ENCODE results near the gene LPAR1.

Gene LPAR1

DNA sequence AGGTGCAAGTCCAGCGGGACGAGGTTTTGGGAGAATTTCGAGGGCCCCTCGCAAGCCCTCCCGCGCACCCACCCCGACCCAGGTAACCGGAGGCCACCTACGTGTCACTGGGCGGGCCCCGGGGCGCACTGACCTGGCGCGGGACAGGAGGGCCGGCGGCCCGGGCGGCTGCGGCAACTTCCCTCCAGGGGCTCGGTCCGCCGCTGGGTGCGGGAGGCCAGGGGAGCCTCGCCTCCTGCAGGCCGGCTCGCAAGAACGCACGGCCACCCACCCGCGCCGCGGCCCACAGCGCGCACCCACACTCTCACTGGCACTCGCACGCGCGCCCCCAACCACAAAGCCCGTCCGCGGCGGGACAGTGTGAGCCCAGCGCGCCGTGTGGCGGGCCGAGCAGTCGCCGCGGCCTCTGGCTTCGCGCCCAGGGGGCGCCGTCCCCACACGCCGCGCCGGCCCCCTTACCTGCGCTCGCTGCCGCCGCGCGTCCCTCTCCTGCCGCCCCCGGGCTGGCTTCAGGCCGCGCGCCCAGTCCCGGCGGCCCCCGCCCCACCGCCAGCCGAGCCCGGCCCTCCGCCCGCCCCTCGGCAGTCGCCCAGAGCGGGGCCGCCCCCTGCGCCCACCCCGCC lies 451 bp downstream of the LPAR1 start:
- H3K4me3 ChIP-seq (ENCODE audit: low read depth, low read length), result peak overlapping the region; percentile 95
- TF ChIP-seq, protein P1, sequence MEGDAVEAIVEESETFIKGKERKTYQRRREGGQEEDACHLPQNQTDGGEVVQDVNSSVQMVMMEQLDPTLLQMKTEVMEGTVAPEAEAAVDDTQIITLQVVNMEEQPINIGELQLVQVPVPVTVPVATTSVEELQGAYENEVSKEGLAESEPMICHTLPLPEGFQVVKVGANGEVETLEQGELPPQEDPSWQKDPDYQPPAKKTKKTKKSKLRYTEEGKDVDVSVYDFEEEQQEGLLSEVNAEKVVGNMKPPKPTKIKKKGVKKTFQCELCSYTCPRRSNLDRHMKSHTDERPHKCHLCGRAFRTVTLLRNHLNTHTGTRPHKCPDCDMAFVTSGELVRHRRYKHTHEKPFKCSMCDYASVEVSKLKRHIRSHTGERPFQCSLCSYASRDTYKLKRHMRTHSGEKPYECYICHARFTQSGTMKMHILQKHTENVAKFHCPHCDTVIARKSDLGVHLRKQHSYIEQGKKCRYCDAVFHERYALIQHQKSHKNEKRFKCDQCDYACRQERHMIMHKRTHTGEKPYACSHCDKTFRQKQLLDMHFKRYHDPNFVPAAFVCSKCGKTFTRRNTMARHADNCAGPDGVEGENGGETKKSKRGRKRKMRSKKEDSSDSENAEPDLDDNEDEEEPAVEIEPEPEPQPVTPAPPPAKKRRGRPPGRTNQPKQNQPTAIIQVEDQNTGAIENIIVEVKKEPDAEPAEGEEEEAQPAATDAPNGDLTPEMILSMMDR (IDR thresholded peaks at IDR 0.05; ENCODE audit: low read depth, low read length), result no peak

- peak overlapping the region; percentile 95 for H3K4me3 ChIP-seq (ENCODE audit: low read depth, low read length)
- TF ChIP-seq, protein P1 (IDR thresholded peaks at IDR 0.05; ENCODE audit: low read depth, low read length), result no peak
These were observed 938 bp downstream of the LPAR1 start for GRCh38 chr9:111037356-111037707.

DNA sequence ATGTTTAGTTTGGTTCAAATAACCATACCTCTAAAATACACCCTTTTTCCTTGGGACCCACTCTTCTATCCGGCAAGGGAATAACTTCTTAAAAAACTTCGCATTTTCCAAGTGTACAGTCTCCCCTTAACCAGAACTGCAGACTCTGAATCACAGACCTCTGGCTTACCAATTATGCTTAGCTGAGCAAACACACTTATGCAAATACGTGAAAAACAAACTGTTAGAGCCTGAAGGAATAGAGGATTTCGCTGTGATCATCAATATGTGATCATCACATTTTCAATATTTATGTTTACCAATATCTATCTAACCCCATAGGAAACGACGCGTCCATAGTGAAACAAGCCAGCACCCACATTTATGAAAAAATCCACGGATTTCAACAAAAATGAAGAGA lies 1.3 kb downstream of the LPAR1 start:
- peak overlapping the region; percentile 95 for H3K4me3 ChIP-seq (ENCODE audit: low read depth, low read length)
- TF ChIP-seq, protein P1 (IDR thresholded peaks at IDR 0.05; ENCODE audit: low read depth, low read length), result no peak

DNA sequence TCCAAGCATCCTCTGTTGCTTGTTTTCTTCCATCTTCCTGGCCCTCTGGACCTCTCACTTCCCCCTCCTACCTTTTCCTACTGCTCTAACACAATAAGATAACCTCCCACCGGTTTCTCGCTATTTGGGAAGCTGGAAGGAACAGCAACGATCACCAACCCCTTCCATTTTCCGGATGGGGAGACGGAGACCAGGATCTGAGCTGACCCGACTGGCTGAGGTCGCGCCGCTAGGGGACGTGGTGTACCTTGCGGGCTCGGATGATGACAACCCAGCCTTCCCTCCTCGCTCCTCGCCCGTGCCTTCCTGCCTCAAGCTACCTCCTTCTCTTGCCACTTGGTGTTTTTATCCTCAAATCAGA lies 1.9 kb downstream of the LPAR1 start:
- H3K4me3 ChIP-seq (ENCODE audit: low read depth, low read length), result peak overlapping the region; percentile 95
- TF ChIP-seq, protein P1 (IDR thresholded peaks at IDR 0.05; ENCODE audit: low read depth, low read length), result peak; percentile 92

DNA sequence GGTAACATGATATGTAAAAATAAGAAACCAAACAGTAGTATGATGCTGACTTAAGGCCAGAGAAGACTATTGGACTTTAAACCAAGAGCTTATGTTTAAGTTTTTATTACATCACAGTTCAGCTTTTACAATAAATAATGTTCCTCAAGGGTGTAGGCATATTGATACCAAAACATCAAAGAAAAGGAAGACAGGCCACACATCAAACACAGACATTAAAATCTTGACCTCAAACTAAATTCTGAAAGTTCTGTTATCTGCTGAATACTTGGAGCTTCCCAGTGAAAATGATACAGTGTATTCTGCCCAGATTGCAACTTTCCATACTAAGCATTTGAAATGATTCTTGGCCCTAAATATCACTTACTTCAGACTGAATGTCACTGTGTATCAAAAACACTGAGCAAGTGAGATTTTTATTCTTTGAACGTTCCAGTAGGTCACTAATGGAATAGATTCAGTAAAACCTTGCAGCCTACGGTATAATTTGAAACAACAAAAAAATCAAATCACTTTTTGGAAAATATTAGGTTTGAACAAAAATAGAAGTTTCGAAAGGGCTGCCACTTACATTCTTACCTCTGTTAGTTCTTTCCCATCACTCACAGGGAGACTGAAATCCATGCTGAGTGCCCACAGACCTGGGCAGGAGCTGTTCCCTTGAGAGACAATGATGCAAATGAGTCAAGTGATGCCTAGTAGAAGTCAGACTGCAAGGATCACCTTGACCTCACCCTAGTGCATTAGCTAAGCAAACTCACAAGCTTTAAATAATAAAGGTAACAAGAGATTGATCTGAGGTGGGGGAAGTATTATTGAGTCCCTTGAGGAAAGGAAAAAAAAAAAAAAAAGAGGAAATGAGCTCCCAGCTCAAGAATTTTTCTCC lies 2.5 kb downstream of the LPAR1 start:
- TF ChIP-seq, protein P1 (IDR thresholded peaks at IDR 0.05; ENCODE audit: low read depth, low read length), result no peak
- peak overlapping the region; percentile 95 for H3K4me3 ChIP-seq (ENCODE audit: low read depth, low read length)

DNA sequence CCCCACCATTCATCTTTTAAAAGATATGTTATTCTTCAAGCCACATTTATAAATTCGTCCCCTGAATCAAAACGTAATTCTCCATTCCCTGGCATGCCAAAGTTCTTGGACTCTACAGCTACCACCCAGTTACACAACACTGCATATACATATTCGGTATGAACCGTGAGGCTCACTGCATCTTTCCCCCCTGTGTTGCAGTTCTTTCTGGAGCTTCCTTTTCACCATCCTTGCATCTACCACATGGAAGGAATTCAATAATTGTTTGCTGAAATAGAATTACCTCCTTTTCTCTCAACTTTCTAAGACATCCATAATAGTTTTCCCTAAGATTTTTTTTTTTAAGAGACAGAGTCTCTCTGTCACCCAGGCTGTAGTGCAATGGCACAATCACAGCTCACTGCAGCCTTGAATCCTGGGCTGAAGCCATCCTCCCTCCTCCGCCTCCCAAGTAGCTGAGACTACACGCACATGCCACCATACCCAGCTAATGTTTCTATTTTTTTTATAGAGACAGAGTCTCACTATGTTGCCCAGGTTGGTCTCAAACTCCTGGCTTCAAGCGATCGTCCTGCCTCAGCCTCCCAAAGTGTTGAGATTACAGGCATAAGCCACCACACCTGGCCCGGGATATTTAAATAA lies 3.3 kb downstream of the LPAR1 start:
- TF ChIP-seq, protein P1 (IDR thresholded peaks at IDR 0.05; ENCODE audit: low read depth, low read length), result no peak
- peak overlapping the region; percentile 95 for H3K4me3 ChIP-seq (ENCODE audit: low read depth, low read length)

All from WI38 (cell line).